Uterus (tissue), 4 donors: ENCODE measurements around the gene JAG1. TPM values are rescaled to one million over a fixed set of nuclear protein-coding genes. Genes with fewer than 3 reads are reported as not detected.
A peak's percentile ranks its signal among the peaks of the same experiment; 100 is the strongest.

Experiments used
- DNase-seq, 2 donors: peaks; one replicate each; pipeline ENCODE4 v3.0.0-alpha.2; 2019 to 2020
- H3K27ac ChIP-seq, 2 donors: fragments of 200-600 bp; sonication (generic); 1 replicate in 1 of 2; 2 replicates in 1 of 2; pipeline ENCODE4 v1.5.1; 2016 to 2018
- H3K27me3 ChIP-seq, 2 donors: fragments of 200-600 bp; sonication (generic); one replicate each; pipeline ENCODE4 v1.5.1; 2018 to 2019; ENCODE audit warnings: control low read depth in 1 of 2
- H3K36me3 ChIP-seq, 2 donors: fragments of 200-600 bp; sonication (generic); one replicate each; pipeline ENCODE4 v1.5.1; 2019; ENCODE audit warnings: control low read depth in 1 of 2
- H3K4me1 ChIP-seq, 2 donors: fragments of 200-600 bp; sonication (generic); one replicate each; pipeline ENCODE4 v1.5.1; 2018 to 2019; ENCODE audit warnings: control low read depth in 1 of 2
- H3K4me3 ChIP-seq, 2 donors: fragments of 200-600 bp; sonication (generic); 1 replicate in 1 of 2; 2 replicates in 1 of 2; pipeline ENCODE4 v1.5.1; 2018 to 2019; ENCODE audit warnings: mild to moderate bottlenecking in 1 of 2
- H3K9me3 ChIP-seq, 2 donors: fragments of 200-600 bp; sonication (generic); one replicate each; pipeline ENCODE4 v1.5.1; 2019; ENCODE audit warnings: control low read depth in 1 of 2
- CTCF ChIP-seq, 4 experiments: fragments of 200-600 bp in 2 of 4; fragments of 450-650 bp in 2 of 4; sonication (generic) in 2 of 4; IDR thresholded peaks; one replicate each; pipeline ENCODE4 v1.5.1; 2016 to 2019; ENCODE audit warnings: antibody characterized with exemption in 4 of 4, mild to moderate bottlenecking in 2 of 4, moderate library complexity in 1 of 4
- POLR2A ChIP-seq, 2 donors: fragments of 450-650 bp; IDR thresholded peaks; one replicate each; pipeline ENCODE4 v1.6.1; 2016; ENCODE audit warnings: antibody characterized with exemption in 2 of 2, mild to moderate bottlenecking in 1 of 2, moderate library complexity in 1 of 2
- intact Hi-C: fragments of 100-400 bp; cut with DNase I; formaldehyde crosslinking; loops from one replicate; pipeline ENCODE4 v1.15.1; 2023; ENCODE audit warnings: low total_unique reads
- total RNA-seq, 4 donors: library from RNA; depleted of rRNA in 3 of 4; stranded (reverse); fragments of >200 nt in 3 of 4; gene quantifications; one replicate each; pipeline versions ENCODE4 v1.1.0 to v1.2.4, GENCODE V29; 2014 to 2023
- donor health status: DM: yes; HTN: yes; CAD: no.

Gene JAG1
- total RNA-seq, 4 donors from 2014 or later: 53.8 to 154 (median 111) TPM

- intact Hi-C loops: no loop called here
- Histone ChIP-seq H3K4me1 (no peaks in the 10 kb centered on the region), H3K4me3 (no peak overlapping the region), H3K9me3 (no peaks in the 10 kb centered on the region), H3K27me3 (no peaks in the 10 kb centered on the region), H3K27ac (peak overlapping the region; percentile 64 to 69), H3K36me3 (no peaks in the 10 kb centered on the region)
- no peak for TF ChIP-seq CTCF (IDR thresholded peaks at IDR 0.05)
- TF ChIP-seq POLR2A (IDR thresholded peaks at IDR 0.05): no peak
- no peak for DNase-seq
These were observed 38.2 kb downstream of the JAG1 start for GRCh38 chr20:10635476-10636208.

- H3K27me3 ChIP-seq: no peaks in the 10 kb centered on the region
- DNase-seq: no peak
- intact Hi-C loops: no loop called here
- no peaks in the 10 kb centered on the region for H3K9me3 ChIP-seq
- H3K4me1 ChIP-seq: no peaks in the 10 kb centered on the region
- no peak overlapping the region for H3K4me3 ChIP-seq
- H3K27ac ChIP-seq: peak overlapping the region; percentile 64 to 69
- H3K36me3 ChIP-seq: no peaks in the 10 kb centered on the region
- TF ChIP-seq CTCF (IDR thresholded peaks at IDR 0.05) (no peak), POLR2A (IDR thresholded peaks at IDR 0.05) (no peak)
These were observed 39.0 kb downstream of the JAG1 start for GRCh38 chr20:10634683-10635411.

- TF ChIP-seq CTCF (IDR thresholded peaks at IDR 0.05) (no peak), POLR2A (IDR thresholded peaks at IDR 0.05) (no peak)
- no peaks in the 10 kb centered on the region for H3K4me1 ChIP-seq
- H3K9me3 ChIP-seq: no peaks in the 10 kb centered on the region
- intact Hi-C loops: no loop called here
- no peaks in the 10 kb centered on the region for H3K27me3 ChIP-seq
- peak overlapping the region; percentile 50 to 69 for H3K27ac ChIP-seq
- H3K36me3 ChIP-seq: no peaks in the 10 kb centered on the region
- no peak overlapping the region for H3K4me3 ChIP-seq
- no peak for DNase-seq
These were observed 39.6 kb downstream of the JAG1 start for GRCh38 chr20:10634211-10634610.

- Histone ChIP-seq H3K9me3 (no peaks in the 10 kb centered on the region), H3K4me3 (no peak overlapping the region), H3K27me3 (no peaks in the 10 kb centered on the region), H3K4me1 (no peaks in the 10 kb centered on the region), H3K27ac (peak overlapping the region in 1 of 2 donors; percentile 69), H3K36me3 (no peaks in the 10 kb centered on the region)
- no peak for DNase-seq
- TF ChIP-seq CTCF (IDR thresholded peaks at IDR 0.05) (no peak), POLR2A (IDR thresholded peaks at IDR 0.05) (no peak)
- intact Hi-C loops: no loop called here
These were observed 40.1 kb downstream of the JAG1 start for GRCh38 chr20:10633718-10634117.
